Measurements from ENCODE around the gene ACOT11. TPM values are rescaled to one million over a fixed set of nuclear protein-coding genes. Genes with fewer than 3 reads are reported as not detected.
A peak's percentile ranks its signal among the peaks of the same experiment; 100 is the strongest.

The ACOT11 gene
- total RNA-seq, 1 experiment from 2014 or later: 4.2 TPM

- TF ChIP-seq ZNF532 (CRISPR knock-in tag; IDR thresholded peaks at IDR 0.05; ENCODE audit: borderline replicate concordance): no peak
Observed at GRCh38 chr1:54607821-54608565, 60.0 kb downstream of the ACOT11 start (continued).

- Mint-ChIP-seq H3K9me3 (no peaks in the 10 kb centered on the region), H3K36me3 (no peaks in the 10 kb centered on the region), H3K4me3 (no peak overlapping the region), H3K27ac (peak overlapping the region; percentile 47; the same call in 1 of the 2 replicates), H3K4me1 (peaks cover 16% of the 10 kb centered on the region), H3K27me3 (ENCODE audit: low read depth) (no peaks in the 10 kb centered on the region)
- ChIA-PET CTCF (no interaction called here), POLR2A (interaction anchor here (0.6 kb wide), 1 partner anchor 14 kb away, joined by 3 read pairs; no protein-coding TSS in a partner anchor)
- ATAC-seq (no peak), DNase-seq (ENCODE audit: low spot score) (peak; percentile 5)
- TF ChIP-seq ERG (CRISPR knock-in tag; IDR thresholded peaks at IDR 0.05) (no peak), ESRRA (CRISPR knock-in tag; IDR thresholded peaks at IDR 0.05; ENCODE audit: borderline replicate concordance) (no peak), ZNF416 (CRISPR knock-in tag; IDR thresholded peaks at IDR 0.05) (no peak)
Observed at GRCh38 chr1:54608566-54609230, 60.7 kb downstream of the ACOT11 start.

GRCh38 chr1:54609301-54609921 is 61.4 kb downstream of the ACOT11 start:
- DNase-seq (ENCODE audit: low spot score): peak; percentile 11
- H3K9me3 Mint-ChIP-seq: no peaks in the 10 kb centered on the region
- no peaks in the 10 kb centered on the region for H3K36me3 Mint-ChIP-seq
- H3K27me3 Mint-ChIP-seq (ENCODE audit: low read depth): no peaks in the 10 kb centered on the region
- no peak for ATAC-seq
- TF ChIP-seq NFATC4 (CRISPR knock-in tag; IDR thresholded peaks at IDR 0.05) (no peak), NR2C2 (CRISPR knock-in tag; IDR thresholded peaks at IDR 0.05) (no peak), JUN (CRISPR knock-in tag; IDR thresholded peaks at IDR 0.05) (no peak), ZNF263 (CRISPR knock-in tag; IDR thresholded peaks at IDR 0.05; ENCODE audit: low read depth) (no peak), MLX (CRISPR knock-in tag; IDR thresholded peaks at IDR 0.05) (no peak), ZNF396 (CRISPR knock-in tag; IDR thresholded peaks at IDR 0.05; ENCODE audit: borderline replicate concordance) (no peak), ZNF232 (CRISPR knock-in tag; IDR thresholded peaks at IDR 0.05) (no peak), CBFB (CRISPR knock-in tag; IDR thresholded peaks at IDR 0.05; ENCODE audit: low read depth) (no peak), ZBTB43 (CRISPR knock-in tag; IDR thresholded peaks at IDR 0.05) (no peak), USF1 (CRISPR knock-in tag; IDR thresholded peaks at IDR 0.05) (no peak), USF2 (CRISPR knock-in tag; IDR thresholded peaks at IDR 0.05) (no peak)
- CTCF ChIA-PET: interaction anchor here (1.3 kb wide), 1 partner anchor 38 kb away, joined by 3 read pairs; no protein-coding TSS in a partner anchor
- peaks cover 16% of the 10 kb centered on the region for H3K4me1 Mint-ChIP-seq
- POLR2A ChIA-PET: no interaction called here
- no peak overlapping the region; the same call in 1 of the 2 replicates for H3K27ac Mint-ChIP-seq
- no peak overlapping the region for H3K4me3 Mint-ChIP-seq
